Adrenal gland (tissue), 12 donors: ENCODE results near the gene MAVS. TPM values are rescaled to one million over a fixed set of nuclear protein-coding genes. Genes with fewer than 3 reads are reported as not detected.

Source experiments
- DNase-seq, 7 donors: peaks; one replicate each; pipeline ENCODE4 v3.0.0-alpha.2; 2019 to 2020
- H3K27ac ChIP-seq, 5 donors: fragments of 200-600 bp; sonication (generic) in 4 of 5; 1 replicate in 3 of 5; 2 replicates in 2 of 5; pipeline versions ENCODE4 v1.5.1 to v1.8.0; 2016 to 2020; ENCODE audit warnings: mild to moderate bottlenecking in 1 of 5
- H3K27me3 ChIP-seq: fragments of 200-600 bp; 2 replicates; pipeline ENCODE4 v1.8.0; 2021
- H3K36me3 ChIP-seq, 2 donors: fragments of 200-600 bp; replicated peaks in 1 of 2; 1 replicate in 1 of 2; 2 replicates in 1 of 2; pipeline versions ENCODE4 v1.5.1 to v1.8.0; 2018 to 2022
- H3K4me1 ChIP-seq, 2 donors: fragments of 200-600 bp; replicated peaks in 1 of 2; 1 replicate in 1 of 2; 2 replicates in 1 of 2; pipeline versions ENCODE4 v1.5.1 to v1.8.0; 2018 to 2021
- H3K4me3 ChIP-seq, 4 donors: fragments of 200-600 bp; sonication (generic) in 3 of 4; one replicate each; pipeline ENCODE4 v1.5.1; 2016 to 2018
- H3K9me3 ChIP-seq, 3 donors: fragments of 200-600 bp; sonication (generic) in 1 of 3; replicated peaks in 1 of 3; 1 replicate in 2 of 3; 2 replicates in 1 of 3; pipeline versions ENCODE4 v1.5.1 to v1.8.0; 2016 to 2021
- CTCF ChIP-seq, 6 experiments: fragments of 450-650 bp in 4 of 6; fragments of 200-600 bp in 2 of 6; sonication (generic) in 1 of 6; IDR thresholded peaks; 1 replicate in 5 of 6; 2 replicates in 1 of 6; pipeline versions ENCODE4 v1.5.1 to v1.8.0; 2016 to 2021; ENCODE audit warnings: antibody characterized with exemption in 6 of 6, mild to moderate bottlenecking in 2 of 6, moderate library complexity in 1 of 6
- POLR2A ChIP-seq, 2 donors: fragments of 450-650 bp; IDR thresholded peaks; one replicate each; pipeline ENCODE4 v1.6.1; 2017; ENCODE audit warnings: antibody characterized with exemption in 2 of 2, mild to moderate bottlenecking in 2 of 2, moderate library complexity in 1 of 2
- whole genome bisulfite sequencing, 4 donors: extraction: QIAGEN DNeasy Blood & Tissue Kit in 2 of 4; methylation state at CpG; one replicate each; pipeline versions ENCODE4 v1.1.5 to v1.1.7; 2013 to 2017; 5-methylcytosine and 5-hydroxymethylcytosine counted together
- intact Hi-C, 2 donors: fragments of 100-400 bp; cut with DNase I; formaldehyde crosslinking; loops; one replicate each; pipeline versions ENCODE4 v1.14.1 to v1.15.0; 2022 to 2023
- polyA plus RNA-seq, 3 donors: library from polyadenylated mRNA; stranded (reverse); fragments of 200-250 nt in 2 of 3; fragments of 350-450 nt in 1 of 3; fragmentation: Illumina TruSeq in 1 of 3; extraction: RNeasy Lipid Tissue Mini Kit (QIAGEN cat#74804) in 1 of 3; gene quantifications; one replicate each; pipeline ENCODE4 v1.2.3, GENCODE V29; 2013 to 2014
- total RNA-seq, 9 donors: library from RNA; depleted of rRNA in 4 of 9; stranded (reverse); fragments of >200 nt in 4 of 9; fragments of 120-200 nt in 1 of 9; fragmentation: NEBNext Ultra II Directional in 1 of 9; extraction: Animal tissue kit (Norgen Biotek cat#: 25700) in 1 of 9; gene quantifications; one replicate each; pipeline versions ENCODE4 v1.1.0 to v1.2.4, GENCODE V29; 2013 to 2023
- donor health status: healthy with polysubstance abuse.
- donor health status: Bipolar disorder and iron deficiency.
- donor health status: DM: yes; HTN: yes; CAD: no.
- donor health status: DM: no; HTN: no; CAD: no.
- donor health status: DM: no; HTN: no; CAD: no.
- donor health status: DM: yes; HTN: yes; CAD: no.

Gene MAVS
- total and polyA plus RNA-seq, 12 donors = 10.0 to 46.7 (median 31.4) TPM

DNA sequence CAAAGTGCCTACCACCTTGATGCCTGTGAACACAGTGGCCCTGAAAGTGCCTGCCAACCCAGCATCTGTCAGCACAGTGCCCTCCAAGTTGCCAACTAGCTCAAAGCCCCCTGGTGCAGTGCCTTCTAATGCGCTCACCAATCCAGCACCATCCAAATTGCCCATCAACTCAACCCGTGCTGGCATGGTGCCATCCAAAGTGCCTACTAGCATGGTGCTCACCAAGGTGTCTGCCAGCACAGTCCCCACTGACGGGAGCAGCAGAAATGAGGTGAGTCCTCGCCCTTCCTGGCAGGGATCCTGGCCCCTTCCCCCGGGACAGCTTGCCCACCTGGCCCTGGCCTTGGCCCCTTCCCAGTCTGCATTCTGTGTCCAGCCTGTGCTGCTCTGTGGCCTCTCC lies 17.9 kb downstream of the MAVS start:
- WGBS, 4 donors = 75 to 95% (median 76%) methylated on average over 3 to 5 of the region's 5 CpGs
- Histone ChIP-seq H3K27me3 (no peaks in the 10 kb centered on the region), H3K4me1 (no peaks in the 10 kb centered on the region), H3K36me3 (peaks cover 0 to 76% of the 10 kb centered on the region in 2 donors), H3K4me3 (no peak overlapping the region), H3K9me3 (no peaks in the 10 kb centered on the region), H3K27ac (no peak overlapping the region)
- TF ChIP-seq POLR2A (IDR thresholded peaks at IDR 0.05) = no peak
- TF ChIP-seq CTCF (IDR thresholded peaks at IDR 0.05) = no peak
- intact Hi-C loops = no loop called here
- no peak for DNase-seq

GRCh38 chr20:3865152-3865886 lies 18.7 kb downstream of the MAVS start:
- TF ChIP-seq POLR2A (IDR thresholded peaks at IDR 0.05) (no peak), CTCF (IDR thresholded peaks at IDR 0.05) (no peak)
- Histone ChIP-seq H3K27me3 (no peaks in the 10 kb centered on the region), H3K9me3 (no peaks in the 10 kb centered on the region), H3K36me3 (peaks cover 0 to 80% of the 10 kb centered on the region in 2 donors), H3K4me3 (no peak overlapping the region), H3K4me1 (no peaks in the 10 kb centered on the region), H3K27ac (no peak overlapping the region)
- no peak for DNase-seq
- 87 to 100% (median 92%) methylated on average over 6 to 14 of the region's 14 CpGs for WGBS, 4 donors
- intact Hi-C loops = no loop called here

DNA sequence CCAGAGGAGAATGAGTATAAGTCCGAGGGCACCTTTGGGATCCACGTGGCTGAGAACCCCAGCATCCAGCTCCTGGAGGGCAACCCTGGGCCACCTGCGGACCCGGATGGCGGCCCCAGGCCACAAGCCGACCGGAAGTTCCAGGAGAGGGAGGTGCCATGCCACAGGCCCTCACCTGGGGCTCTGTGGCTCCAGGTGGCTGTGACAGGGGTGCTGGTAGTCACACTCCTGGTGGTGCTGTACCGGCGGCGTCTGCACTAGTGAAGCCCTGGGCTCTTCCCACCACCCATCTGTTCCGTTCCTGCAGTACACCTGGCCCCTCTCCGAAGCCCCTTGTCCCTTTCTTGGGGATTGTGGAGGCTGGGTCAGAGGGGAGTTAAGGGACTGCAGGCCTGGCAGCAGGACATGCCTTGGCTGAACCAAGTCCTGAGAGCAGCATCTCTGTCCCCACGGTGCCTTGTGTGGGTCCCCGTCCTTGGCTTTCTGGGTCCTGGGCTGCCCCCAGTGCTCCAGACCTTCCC lies 19.3 kb downstream of the MAVS start:
- no peak for DNase-seq

DNA sequence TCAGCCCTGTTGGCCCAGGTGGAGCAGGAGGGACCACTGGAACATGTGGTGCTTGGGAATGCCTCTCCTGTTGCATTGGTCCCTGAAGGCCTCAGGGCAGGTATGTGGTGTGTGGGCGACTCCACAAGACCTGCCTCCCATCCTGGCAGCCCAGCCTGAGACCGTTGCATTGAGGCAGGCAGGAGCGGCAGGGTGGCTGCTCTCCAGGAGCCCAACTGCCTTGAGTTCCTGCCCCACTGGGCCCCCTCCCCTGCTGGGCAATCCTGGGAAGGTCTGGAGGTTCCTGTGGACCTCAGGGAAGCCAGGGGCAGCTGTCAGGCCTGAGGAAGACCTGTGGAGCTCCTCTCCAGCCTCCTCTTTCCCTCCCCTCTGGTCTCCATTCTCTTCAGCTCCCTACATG lies 19.8 kb downstream of the MAVS start:
- H3K9me3 ChIP-seq = no peaks in the 10 kb centered on the region
- no peak overlapping the region for H3K27ac ChIP-seq
- TF ChIP-seq CTCF (IDR thresholded peaks at IDR 0.05) = no peak
- no peak for TF ChIP-seq POLR2A (IDR thresholded peaks at IDR 0.05)
- WGBS, 4 donors = 78 to 92% (median 91%) methylated on average over 2 to 3 of the region's 3 CpGs; no CpG with 5 or more reads in 1 of the 4 donors
- no peak for DNase-seq
- peaks cover 0 to 69% of the 10 kb centered on the region in 2 donors for H3K36me3 ChIP-seq
- H3K4me1 ChIP-seq = no peaks in the 10 kb centered on the region
- intact Hi-C loops = no loop called here
- H3K4me3 ChIP-seq = no peak overlapping the region
- no peaks in the 10 kb centered on the region for H3K27me3 ChIP-seq

More for the DNA sequence above, 19.3 kb downstream of the MAVS start:
- TF ChIP-seq CTCF (IDR thresholded peaks at IDR 0.05) (no peak), POLR2A (IDR thresholded peaks at IDR 0.05) (no peak)
- H3K27me3 ChIP-seq = no peaks in the 10 kb centered on the region
- WGBS, 4 donors = 80 to 96% (median 95%) methylated on average over 4 to 14 of the region's 14 CpGs
- no peaks in the 10 kb centered on the region for H3K4me1 ChIP-seq
- H3K27ac ChIP-seq = no peak overlapping the region
- intact Hi-C loops = no loop called here
- no peaks in the 10 kb centered on the region for H3K9me3 ChIP-seq
- peaks cover 0 to 74% of the 10 kb centered on the region in 2 donors for H3K36me3 ChIP-seq
- no peak overlapping the region for H3K4me3 ChIP-seq
